GM12878 (cell line): ENCODE measurements around the gene PAX3. TPM values are rescaled to one million over a fixed set of nuclear protein-coding genes. Genes with fewer than 3 reads are reported as not detected.

ENCODE experiments used
- ATAC-seq: fragments of 200-7000 bp; cut with Tn5 transposase; 3 replicates; pipeline ENCODE4 v1.9.1; 2020; ENCODE audit warnings: mild to moderate bottlenecking, moderate library complexity
- BruUV-seq: library from RNA; stranded (reverse); fragments of 400-500 nt; replicated peaks from 2 replicates; lab custom pipeline; 2021; lab: Mats Ljungman, UMichigan
- CTCF ChIA-PET: fragments of 300-600 bp; sonication (Branson Sonifier 250); formaldehyde crosslinking; extraction: SDS; loops from one replicate; lab custom pipeline; 2021; ENCODE audit warnings: inconsistent platforms; lab: Yijun Ruan, JAX
- POLR2A ChIA-PET: fragments of 350-600 bp; formaldehyde crosslinking; extraction: SDS; loops from one replicate; lab custom pipeline; 2021; ENCODE audit warnings: inconsistent platforms; lab: Charles Lee
- RAD21 ChIA-PET: fragments of 300-600 bp; sonication (Branson Sonifier 250); formaldehyde crosslinking; loops from one replicate; lab custom pipeline; 2023; ENCODE audit warnings: antibody characterized with exemption; ENCODE audit not compliant: unreplicated experiment; lab: Charles Lee
- SMC1A ChIA-PET: fragments of 300-600 bp; sonication (Branson Sonifier 250); formaldehyde crosslinking; loops from one replicate; lab custom pipeline; 2023; ENCODE audit not compliant: unreplicated experiment, uncharacterized antibody; lab: Charles Lee
- DNase-seq: peaks from one replicate; pipeline ENCODE4 v3.0.0-alpha.2; 2011; ENCODE audit warnings: low read depth, low spot score
- FAIRE-seq: peaks from 3 replicates; lab custom pipeline; 2011; peaks lifted over from hg19 to GRCh38; lab: Jason Lieb, UNC
- H2AFZ ChIP-seq: 2 replicates; pipeline ENCODE4 v1.6.0; 2011; ENCODE audit warnings: low read depth, low read length, control low read depth; ENCODE audit not compliant: control insufficient read depth
- H3K27ac ChIP-seq: 2 replicates; pipeline ENCODE4 v1.5.1; 2011; ENCODE audit warnings: control low read depth; ENCODE audit not compliant: control insufficient read depth, insufficient read depth
- H3K27me3 ChIP-seq, 2 experiments: replicated peaks in 1 of 2; 2 replicates each; pipeline versions ENCODE4 v1.6.0 to v1.6.1; 2011; ENCODE audit warnings: low read length in 1 of 2; ENCODE audit not compliant: control insufficient read depth in 2 of 2, insufficient read depth in 2 of 2
- H3K36me3 ChIP-seq, 2 experiments: 2 replicates each; pipeline ENCODE4 v1.5.1; 2011; ENCODE audit warnings: low read length in 1 of 2; ENCODE audit not compliant: control insufficient read depth in 2 of 2, insufficient read depth in 2 of 2
- H3K4me1 ChIP-seq: 2 replicates; pipeline ENCODE4 v1.6.1; 2011; ENCODE audit warnings: mild to moderate bottlenecking, low read length, moderate library complexity, mixed read lengths; ENCODE audit not compliant: control insufficient read depth, insufficient read depth
- H3K4me2 ChIP-seq: 2 replicates; pipeline ENCODE4 v1.6.0; 2011; ENCODE audit warnings: control low read depth; ENCODE audit not compliant: control insufficient read depth, insufficient read depth
- H3K4me3 ChIP-seq: fragments of 200-600 bp; sonication (generic); 2 replicates; pipeline ENCODE4 v1.5.1; 2016
- H3K79me2 ChIP-seq: 2 replicates; pipeline ENCODE4 v1.6.0; 2011; ENCODE audit warnings: low read length; ENCODE audit not compliant: control insufficient read depth, insufficient read depth
- H3K9ac ChIP-seq: 2 replicates; pipeline ENCODE4 v1.8.0; 2011; ENCODE audit warnings: low read length, control low read depth, mixed read lengths; ENCODE audit not compliant: control insufficient read depth, insufficient read depth
- H3K9me3 ChIP-seq: replicated peaks from 3 replicates; pipeline ENCODE4 v1.5.1; 2011; ENCODE audit warnings: mild to moderate bottlenecking, low read length; ENCODE audit not compliant: control insufficient read depth, insufficient read depth
- H4K20me1 ChIP-seq: 2 replicates; pipeline ENCODE4 v1.6.0; 2011; ENCODE audit not compliant: control insufficient read depth, insufficient read depth
- BACH1 ChIP-seq: fragments of 450-650 bp; IDR thresholded peaks from 2 replicates; pipeline ENCODE4 v1.6.1; 2017; ENCODE audit warnings: mild to moderate bottlenecking, borderline replicate concordance
- CHD4 ChIP-seq: fragments of 200-600 bp; sonication (generic); IDR thresholded peaks from 2 replicates; pipeline ENCODE4 v1.6.1; 2016; ENCODE audit warnings: mild to moderate bottlenecking
- EGR1 ChIP-seq, 2 experiments: IDR thresholded peaks; 1 replicate in 1 of 2; 2 replicates in 1 of 2; pipeline ENCODE4 v1.6.1; 2011 to 2012; ENCODE audit warnings: low read depth in 2 of 2, low read length in 2 of 2, borderline replicate concordance in 1 of 2, mild to moderate bottlenecking in 1 of 2, moderate library complexity in 1 of 2
- SIN3A ChIP-seq: IDR thresholded peaks from 2 replicates; pipeline ENCODE4 v1.6.1; 2012; ENCODE audit warnings: low read depth, low read length, improper control_type of control experiment
- SMAD1 ChIP-seq: fragments of 450-650 bp; IDR thresholded peaks from 2 replicates; pipeline ENCODE4 v1.6.1; 2018; ENCODE audit warnings: mild to moderate bottlenecking, low read depth; ENCODE audit not compliant: partially characterized antibody
- SREBF2 ChIP-seq: IDR thresholded peaks from 2 replicates; pipeline ENCODE4 v1.6.1; 2012; ENCODE audit warnings: mild to moderate bottlenecking, low read length
- WGBS: methylation state at CpG from one replicate; pipeline ENCODE4 v1.1.6; 2016; ENCODE audit warnings: low lambda C conversion rate; ENCODE audit not compliant: insufficient replicate concordance, insufficient coverage; ENCODE audit errors: missing lambda C conversion rate; 5-methylcytosine and 5-hydroxymethylcytosine counted together
- in situ Hi-C: fragments of 300-500 bp; cut with MboI; formaldehyde crosslinking; loops from 9 replicates; pipeline ENCODE4 v1.14.3; 2018; ENCODE audit warnings: mixed read lengths
- intact Hi-C: fragments of 100-400 bp; cut with micrococcal nuclease; formaldehyde crosslinking; loops from one replicate; pipeline ENCODE4 v1.14.2; 2022; ENCODE audit not compliant: unreplicated experiment
- polyA plus RNA-seq, 11 experiments: library from polyadenylated mRNA; depleted of rRNA in 4 of 11; unstranded in 6 of 11; stranded (reverse) in 5 of 11; fragments of >200 nt; fragmentation: Nextera tagmentation in 4 of 11; fragmentation: Illumina TruSeq in 1 of 11; extraction: Ambion mirVana in 4 of 11; extraction: Trizol in 1 of 11; gene quantifications; 1 replicate in 1 of 11; 2 replicates in 10 of 11; pipeline versions ENCODE4 v1.2.1 to v1.2.3, GENCODE V29; 2011 to 2016; ENCODE audit warnings: inconsistent platforms in 2 of 11, missing spikeins in 2 of 11, low read depth in 1 of 11
- total RNA-seq, 4 experiments: library from RNA; depleted of rRNA in 3 of 4; stranded (reverse); fragments of >200 nt in 3 of 4; fragmentation: Illumina TruSeq in 1 of 4; extraction: Trizol in 1 of 4; gene quantifications; 2 replicates each; pipeline versions ENCODE4 v1.2.1 to v1.2.3, GENCODE V29; 2013 to 2021
- TF ChIP-seq, protein P1 (sequence below): fragments of 450-650 bp; IDR thresholded peaks from 2 replicates; pipeline ENCODE4 v1.6.1; 2017; ENCODE audit warnings: low read depth, mild to moderate bottlenecking, moderate library complexity
- TF ChIP-seq, protein P2 (sequence below): IDR thresholded peaks from 2 replicates; pipeline ENCODE4 v1.6.1; 2012; ENCODE audit warnings: low read length, inconsistent platforms
- TF ChIP-seq, protein P3 (sequence below): IDR thresholded peaks from 2 replicates; pipeline ENCODE4 v1.6.1; 2012; ENCODE audit warnings: low read depth, low read length, improper control_type of control experiment
- TF ChIP-seq, protein P4 (sequence below): fragments of 450-650 bp; IDR thresholded peaks from 2 replicates; pipeline ENCODE4 v1.6.1; 2017; ENCODE audit warnings: mild to moderate bottlenecking, low read depth, inconsistent platforms; ENCODE audit not compliant: poor library complexity, severe bottlenecking

Gene PAX3
- total and polyA plus RNA-seq, 10 of the 15 experiments (the other 5 are each of a cell fraction or from before 2014, with no cell fraction given), result not detected

DNA sequence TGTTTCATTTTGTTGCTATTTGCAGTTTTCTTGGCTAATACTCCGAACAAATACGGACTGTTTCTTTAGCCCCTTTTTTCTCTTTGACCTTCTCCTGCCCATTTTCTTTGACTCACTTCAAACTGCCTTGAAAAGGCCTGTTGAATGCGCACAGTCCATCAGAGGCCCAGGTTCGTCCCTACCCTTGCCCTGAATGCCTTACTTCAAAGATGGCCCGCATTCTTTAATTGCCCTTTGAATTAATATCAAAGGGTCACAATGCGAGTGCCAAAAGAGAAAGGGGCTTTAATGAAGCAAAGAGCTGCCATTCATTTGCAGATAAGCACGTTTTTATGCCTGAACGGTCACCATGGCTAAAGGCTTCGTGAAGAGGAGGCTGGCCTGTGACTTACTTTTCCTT, 29.7 kb downstream of the PAX3 start (continued):
- TF ChIP-seq EGR1 (IDR thresholded peaks at IDR 0.05; ENCODE audit: borderline replicate concordance in 1 of 2, low read depth in 2 of 2, low read length in 2 of 2) (no peak), BACH1 (no peak), CHD4 (no peak)

DNA sequence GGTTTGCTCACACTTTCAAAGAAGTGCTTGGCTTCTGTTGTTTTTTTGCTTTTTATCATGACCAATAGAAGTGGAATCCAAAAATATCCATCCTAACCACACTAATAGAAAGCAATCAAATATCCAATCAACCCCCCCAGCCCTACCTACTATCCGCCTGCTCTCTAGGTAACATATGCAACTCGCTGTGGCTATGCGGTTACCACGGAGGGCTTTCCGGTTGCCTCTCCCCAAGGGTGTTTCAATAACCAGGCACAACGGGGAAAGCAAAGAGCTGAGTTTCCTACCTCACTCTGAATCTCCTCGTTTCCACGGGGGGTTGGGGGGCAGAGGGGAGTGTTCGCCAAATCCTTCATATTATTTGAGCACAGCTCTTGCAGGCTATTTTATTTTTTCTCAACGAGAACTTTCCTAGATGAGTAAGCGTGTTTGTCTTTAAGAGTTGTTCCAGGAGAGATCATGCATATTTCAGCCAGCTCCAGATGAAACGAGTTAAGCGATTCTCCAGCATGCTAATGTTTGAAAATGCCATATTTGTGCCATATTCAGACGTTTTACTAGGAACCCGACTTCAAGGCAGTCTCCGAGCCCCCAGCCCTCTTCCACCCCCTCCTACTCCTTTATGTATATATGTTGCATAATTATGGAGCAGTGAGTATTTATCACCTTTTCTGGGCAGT, 30.3 kb downstream of the PAX3 start:
- no TSS peak for BruUV-seq
- in situ Hi-C loops, result no loop called here
- intact Hi-C loops, result no loop called here
- SMC1A ChIA-PET, result no interaction called here
- H3K27ac ChIP-seq, result no peak overlapping the region
- no peak overlapping the region for H3K4me2 ChIP-seq
- no peaks in the 10 kb centered on the region for H3K27me3 ChIP-seq
- H3K9me3 ChIP-seq, result no peaks in the 10 kb centered on the region
- FAIRE-seq (no peak), ATAC-seq (no peak), DNase-seq (no peak)
- H2AFZ ChIP-seq, result no peak overlapping the region
- H3K79me2 ChIP-seq, result no peaks in the 10 kb centered on the region
- RAD21 ChIA-PET, result no interaction called here
- POLR2A ChIA-PET, result no interaction called here
- WGBS, result 28% methylated on average over 16 of the region's 16 CpGs
- H3K4me3 ChIP-seq, result no peak overlapping the region
- H3K9ac ChIP-seq, result no peak overlapping the region
- no peaks in the 10 kb centered on the region for H3K36me3 ChIP-seq
- H4K20me1 ChIP-seq, result no peaks in the 10 kb centered on the region
- CTCF ChIA-PET, result no interaction called here
- TF ChIP-seq SMAD1, result no peak
- TF ChIP-seq, protein P1, sequence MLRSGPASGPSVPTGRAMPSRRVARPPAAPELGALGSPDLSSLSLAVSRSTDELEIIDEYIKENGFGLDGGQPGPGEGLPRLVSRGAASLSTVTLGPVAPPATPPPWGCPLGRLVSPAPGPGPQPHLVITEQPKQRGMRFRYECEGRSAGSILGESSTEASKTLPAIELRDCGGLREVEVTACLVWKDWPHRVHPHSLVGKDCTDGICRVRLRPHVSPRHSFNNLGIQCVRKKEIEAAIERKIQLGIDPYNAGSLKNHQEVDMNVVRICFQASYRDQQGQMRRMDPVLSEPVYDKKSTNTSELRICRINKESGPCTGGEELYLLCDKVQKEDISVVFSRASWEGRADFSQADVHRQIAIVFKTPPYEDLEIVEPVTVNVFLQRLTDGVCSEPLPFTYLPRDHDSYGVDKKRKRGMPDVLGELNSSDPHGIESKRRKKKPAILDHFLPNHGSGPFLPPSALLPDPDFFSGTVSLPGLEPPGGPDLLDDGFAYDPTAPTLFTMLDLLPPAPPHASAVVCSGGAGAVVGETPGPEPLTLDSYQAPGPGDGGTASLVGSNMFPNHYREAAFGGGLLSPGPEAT, result no peak
- TF ChIP-seq, protein P2, sequence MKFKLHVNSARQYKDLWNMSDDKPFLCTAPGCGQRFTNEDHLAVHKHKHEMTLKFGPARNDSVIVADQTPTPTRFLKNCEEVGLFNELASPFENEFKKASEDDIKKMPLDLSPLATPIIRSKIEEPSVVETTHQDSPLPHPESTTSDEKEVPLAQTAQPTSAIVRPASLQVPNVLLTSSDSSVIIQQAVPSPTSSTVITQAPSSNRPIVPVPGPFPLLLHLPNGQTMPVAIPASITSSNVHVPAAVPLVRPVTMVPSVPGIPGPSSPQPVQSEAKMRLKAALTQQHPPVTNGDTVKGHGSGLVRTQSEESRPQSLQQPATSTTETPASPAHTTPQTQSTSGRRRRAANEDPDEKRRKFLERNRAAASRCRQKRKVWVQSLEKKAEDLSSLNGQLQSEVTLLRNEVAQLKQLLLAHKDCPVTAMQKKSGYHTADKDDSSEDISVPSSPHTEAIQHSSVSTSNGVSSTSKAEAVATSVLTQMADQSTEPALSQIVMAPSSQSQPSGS, result no peak
- no peak for TF ChIP-seq SIN3A
- TF ChIP-seq, protein P3, sequence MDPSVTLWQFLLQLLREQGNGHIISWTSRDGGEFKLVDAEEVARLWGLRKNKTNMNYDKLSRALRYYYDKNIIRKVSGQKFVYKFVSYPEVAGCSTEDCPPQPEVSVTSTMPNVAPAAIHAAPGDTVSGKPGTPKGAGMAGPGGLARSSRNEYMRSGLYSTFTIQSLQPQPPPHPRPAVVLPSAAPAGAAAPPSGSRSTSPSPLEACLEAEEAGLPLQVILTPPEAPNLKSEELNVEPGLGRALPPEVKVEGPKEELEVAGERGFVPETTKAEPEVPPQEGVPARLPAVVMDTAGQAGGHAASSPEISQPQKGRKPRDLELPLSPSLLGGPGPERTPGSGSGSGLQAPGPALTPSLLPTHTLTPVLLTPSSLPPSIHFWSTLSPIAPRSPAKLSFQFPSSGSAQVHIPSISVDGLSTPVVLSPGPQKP, result no peak
- TF ChIP-seq, protein P4, sequence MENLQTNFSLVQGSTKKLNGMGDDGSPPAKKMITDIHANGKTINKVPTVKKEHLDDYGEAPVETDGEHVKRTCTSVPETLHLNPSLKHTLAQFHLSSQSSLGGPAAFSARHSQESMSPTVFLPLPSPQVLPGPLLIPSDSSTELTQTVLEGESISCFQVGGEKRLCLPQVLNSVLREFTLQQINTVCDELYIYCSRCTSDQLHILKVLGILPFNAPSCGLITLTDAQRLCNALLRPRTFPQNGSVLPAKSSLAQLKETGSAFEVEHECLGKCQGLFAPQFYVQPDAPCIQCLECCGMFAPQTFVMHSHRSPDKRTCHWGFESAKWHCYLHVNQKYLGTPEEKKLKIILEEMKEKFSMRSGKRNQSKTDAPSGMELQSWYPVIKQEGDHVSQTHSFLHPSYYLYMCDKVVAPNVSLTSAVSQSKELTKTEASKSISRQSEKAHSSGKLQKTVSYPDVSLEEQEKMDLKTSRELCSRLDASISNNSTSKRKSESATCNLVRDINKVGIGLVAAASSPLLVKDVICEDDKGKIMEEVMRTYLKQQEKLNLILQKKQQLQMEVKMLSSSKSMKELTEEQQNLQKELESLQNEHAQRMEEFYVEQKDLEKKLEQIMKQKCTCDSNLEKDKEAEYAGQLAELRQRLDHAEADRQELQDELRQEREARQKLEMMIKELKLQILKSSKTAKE, result no peak
- TF ChIP-seq SREBF2, result no peak
- no peaks in the 10 kb centered on the region for H3K4me1 ChIP-seq
